A549 treated with CpdA at 1 μM for 4 hours (cell line): Measurements from ENCODE around the gene RPL37A. TPM values are rescaled to one million over a fixed set of nuclear protein-coding genes. Genes with fewer than 3 reads are reported as not detected.

Experiments
- total RNA-seq: library from RNA; stranded (reverse); fragments of 200-300 nt; extraction: Qiagen RNA extraction; gene quantifications from 5 replicates; pipeline ENCODE4 v1.2.3, GENCODE V29; 2022; ENCODE audit warnings: low read depth

RPL37A gene
- total RNA-seq, result 5,193 to 5,494 TPM (median 5,225 TPM) in 5 replicates

GRCh38 chr2:216498379-216499352 lies at the start of gene RPL37A:
Gene RPL37A, plus strand, starts transcription at chr2:216498844. Its CDS starts 31 bp downstream, at chr2:216498875.

Other genes with a start within 250 kb of the RPL37A start
- 53.4 to 70.8 TPM (median 57.2 TPM) in 5 replicates for gene MARCHF4, start 126.4 kb upstream of the RPL37A start, total RNA-seq
- 15.8 to 20.8 TPM (median 16.7 TPM) in 5 replicates for gene SMARCAL1, start 86.4 kb upstream of the RPL37A start, total RNA-seq
- gene IGFBP2, start 134.6 kb downstream of the RPL37A start, total RNA-seq, result 53.4 to 81.9 TPM (median 74.3 TPM) in 5 replicates
- gene IGFBP5, start 196.7 kb downstream of the RPL37A start, total RNA-seq, result 0.21 to 0.31 TPM (median 0.30 TPM) in 5 replicates